Measurements from ENCODE around the gene TRIM25. TPM values are rescaled to one million over a fixed set of nuclear protein-coding genes. Genes with fewer than 3 reads are reported as not detected.

Gene TRIM25
- total RNA-seq, 3 donors from 2014 or later (not counting 1 experiment from before 2014, with no cell fraction given), result 50.4 to 100 (median 74.5) TPM

DNA sequence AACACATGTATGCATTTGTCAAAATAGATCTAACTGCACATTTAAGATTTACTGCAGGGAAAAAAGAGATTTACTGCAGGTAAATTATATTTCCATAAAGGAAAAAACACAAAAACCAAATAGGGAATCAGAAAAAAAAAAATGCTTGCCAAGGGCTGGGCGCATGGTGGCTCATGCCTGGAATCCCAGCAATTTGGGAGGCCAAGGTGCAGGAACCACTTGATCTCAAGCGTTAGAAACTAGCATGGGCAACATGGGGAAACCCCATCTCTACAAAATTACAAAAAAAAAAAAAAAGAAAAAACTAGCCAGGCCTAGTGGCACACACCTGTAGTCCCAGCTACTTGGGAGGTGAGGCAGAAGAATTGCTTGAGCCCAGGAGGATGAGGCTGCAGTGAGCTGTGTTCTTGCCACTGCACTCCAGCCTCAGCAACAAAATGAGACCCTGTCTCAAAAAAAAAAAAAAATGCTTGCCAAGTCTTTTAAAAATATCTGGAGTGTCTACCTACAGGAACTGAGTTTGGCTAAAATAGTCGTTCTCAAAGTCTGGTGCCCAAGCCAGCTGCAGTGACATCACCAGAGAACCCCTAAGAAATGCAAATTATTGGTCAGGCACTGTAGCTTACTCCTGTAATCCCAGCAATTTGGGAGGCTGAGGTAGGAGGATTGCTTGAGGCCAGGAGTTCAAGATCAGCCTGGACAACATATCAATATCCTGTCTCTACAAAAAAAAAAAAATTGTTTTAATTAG, 17.5 kb downstream of the TRIM25 start:
- no peak overlapping the region for H3K4me3 ChIP-seq (ENCODE audit: low read length)
- H3K27me3 ChIP-seq (ENCODE audit: control insufficient read depth, insufficient read depth, low read length), result no peaks in the 10 kb centered on the region
- intact Hi-C loops (cut with micrococcal nuclease), result no loop called here
- 67% methylated on average over 3 of the region's 3 CpGs for WGBS (ENCODE audit: insufficient coverage)
- no peaks in the 10 kb centered on the region for H3K27me3 Mint-ChIP-seq (ENCODE audit: low read depth in 2 of 2)
- peaks cover 5 to 32% of the 10 kb centered on the region in 2 donors for H3K4me1 Mint-ChIP-seq
- ATAC-seq, result no peak
- no peaks in the 10 kb centered on the region for H3K9me3 ChIP-seq (ENCODE audit: control insufficient read depth, insufficient read depth, low read length)
- peaks cover 84% of the 10 kb centered on the region for H3K36me3 ChIP-seq (ENCODE audit: control insufficient read depth, insufficient read depth, low read length)
- no peak overlapping the region for H3K27ac Mint-ChIP-seq
- DNase-seq, result no peak
- TF ChIP-seq, protein P1, sequence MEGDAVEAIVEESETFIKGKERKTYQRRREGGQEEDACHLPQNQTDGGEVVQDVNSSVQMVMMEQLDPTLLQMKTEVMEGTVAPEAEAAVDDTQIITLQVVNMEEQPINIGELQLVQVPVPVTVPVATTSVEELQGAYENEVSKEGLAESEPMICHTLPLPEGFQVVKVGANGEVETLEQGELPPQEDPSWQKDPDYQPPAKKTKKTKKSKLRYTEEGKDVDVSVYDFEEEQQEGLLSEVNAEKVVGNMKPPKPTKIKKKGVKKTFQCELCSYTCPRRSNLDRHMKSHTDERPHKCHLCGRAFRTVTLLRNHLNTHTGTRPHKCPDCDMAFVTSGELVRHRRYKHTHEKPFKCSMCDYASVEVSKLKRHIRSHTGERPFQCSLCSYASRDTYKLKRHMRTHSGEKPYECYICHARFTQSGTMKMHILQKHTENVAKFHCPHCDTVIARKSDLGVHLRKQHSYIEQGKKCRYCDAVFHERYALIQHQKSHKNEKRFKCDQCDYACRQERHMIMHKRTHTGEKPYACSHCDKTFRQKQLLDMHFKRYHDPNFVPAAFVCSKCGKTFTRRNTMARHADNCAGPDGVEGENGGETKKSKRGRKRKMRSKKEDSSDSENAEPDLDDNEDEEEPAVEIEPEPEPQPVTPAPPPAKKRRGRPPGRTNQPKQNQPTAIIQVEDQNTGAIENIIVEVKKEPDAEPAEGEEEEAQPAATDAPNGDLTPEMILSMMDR (IDR thresholded peaks at IDR 0.05), result no peak
- H3K4me3 Mint-ChIP-seq, result no peak overlapping the region
- H3K27ac ChIP-seq (ENCODE audit: low read length), result no peak overlapping the region
- H3K9me3 Mint-ChIP-seq, result no peaks in the 10 kb centered on the region
- H3K4me1 ChIP-seq (ENCODE audit: control insufficient read depth, insufficient read depth, low read length), result peaks cover 3% of the 10 kb centered on the region
- H3K36me3 Mint-ChIP-seq, result peaks cover 13% of the 10 kb centered on the region

DNA sequence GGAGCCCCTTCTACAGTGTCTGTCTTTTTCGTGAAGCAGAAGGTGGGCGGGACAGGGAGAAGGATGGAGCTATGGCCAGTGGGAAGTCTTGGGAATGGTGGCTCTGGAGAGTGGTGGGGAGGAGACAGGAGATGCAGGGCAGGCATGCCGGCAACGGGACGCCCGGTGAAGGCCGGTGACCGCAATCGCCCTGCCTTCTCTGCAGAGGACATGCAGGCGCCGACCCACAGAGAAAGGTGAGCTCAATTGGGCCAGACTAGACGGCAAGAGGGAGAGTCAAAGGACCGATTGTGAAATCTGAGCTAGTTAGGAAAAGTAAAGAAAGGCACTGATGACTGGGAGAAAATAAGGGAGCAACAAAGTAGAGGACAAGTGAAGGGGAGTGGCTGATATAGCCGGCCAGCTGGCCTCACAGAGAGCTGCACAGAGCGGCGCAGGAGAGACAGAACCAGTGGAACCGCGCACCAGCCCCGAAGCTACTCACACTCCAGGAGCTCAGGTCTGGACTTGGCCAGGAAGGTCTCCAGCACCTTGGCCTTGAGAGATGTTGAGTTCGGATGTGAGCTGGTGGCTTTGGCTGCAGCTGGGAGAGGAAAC, 18.9 kb downstream of the TRIM25 start:
- WGBS (ENCODE audit: insufficient coverage), result 97% methylated on average over 20 of the region's 20 CpGs
- peak overlapping the region in 1 of 2 donors; percentile 43 for H3K27ac Mint-ChIP-seq
- H3K4me3 Mint-ChIP-seq, result no peak overlapping the region
- intact Hi-C loops (cut with micrococcal nuclease), result no loop called here
- ATAC-seq (no peak), DNase-seq (no peak)
- H3K36me3 Mint-ChIP-seq, result peaks cover 13% of the 10 kb centered on the region
- no peaks in the 10 kb centered on the region for H3K9me3 Mint-ChIP-seq
- Histone ChIP-seq H3K36me3 (ENCODE audit: control insufficient read depth, insufficient read depth, low read length) (peaks cover 82% of the 10 kb centered on the region), H3K9me3 (ENCODE audit: control insufficient read depth, insufficient read depth, low read length) (no peaks in the 10 kb centered on the region), H3K4me3 (ENCODE audit: low read length) (no peak overlapping the region), H3K27ac (ENCODE audit: low read length) (no peak overlapping the region), H3K4me1 (ENCODE audit: control insufficient read depth, insufficient read depth, low read length) (peaks cover 3% of the 10 kb centered on the region), H3K27me3 (ENCODE audit: control insufficient read depth, insufficient read depth, low read length) (no peaks in the 10 kb centered on the region)
- peaks cover 5 to 23% of the 10 kb centered on the region in 2 donors for H3K4me1 Mint-ChIP-seq
- no peaks in the 10 kb centered on the region for H3K27me3 Mint-ChIP-seq (ENCODE audit: low read depth in 2 of 2)
- TF ChIP-seq, protein P1 (IDR thresholded peaks at IDR 0.05), result no peak

DNA sequence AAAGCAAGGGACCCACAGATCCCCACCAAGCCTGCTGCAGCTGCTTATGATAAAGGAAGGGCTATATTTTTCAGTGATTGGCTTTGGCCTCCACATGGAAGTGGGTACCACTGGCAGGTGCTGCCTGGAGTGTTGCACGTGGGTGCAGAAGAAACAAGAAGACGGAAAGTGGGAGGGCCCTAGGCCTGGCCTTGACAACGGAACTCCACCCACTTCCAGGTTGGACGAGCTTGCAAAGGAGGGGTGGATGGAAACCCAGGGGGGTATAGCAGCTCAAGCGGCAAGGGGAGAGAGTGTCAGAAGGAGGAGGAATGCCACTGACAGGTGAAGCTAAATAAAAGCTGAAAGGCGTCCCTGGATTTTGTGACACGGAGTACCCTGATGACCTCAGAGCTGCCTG, 20.3 kb downstream of the TRIM25 start:
- H3K27me3 ChIP-seq (ENCODE audit: control insufficient read depth, insufficient read depth, low read length), result no peaks in the 10 kb centered on the region
- no peak for DNase-seq
- no peak overlapping the region for H3K27ac ChIP-seq (ENCODE audit: low read length)
- TF ChIP-seq, protein P1 (IDR thresholded peaks at IDR 0.05), result no peak
- no peak overlapping the region for H3K4me3 ChIP-seq (ENCODE audit: low read length)
- Mint-ChIP-seq H3K9me3 (no peaks in the 10 kb centered on the region), H3K27me3 (ENCODE audit: low read depth in 2 of 2) (no peaks in the 10 kb centered on the region), H3K4me1 (peaks cover 5 to 23% of the 10 kb centered on the region in 2 donors), H3K27ac (no peak overlapping the region), H3K4me3 (no peak overlapping the region), H3K36me3 (peaks cover 7% of the 10 kb centered on the region)
- H3K9me3 ChIP-seq (ENCODE audit: control insufficient read depth, insufficient read depth, low read length), result peaks cover 3% of the 10 kb centered on the region
- no peak for ATAC-seq
- intact Hi-C loops (cut with micrococcal nuclease), result no loop called here
- peaks cover 72% of the 10 kb centered on the region for H3K36me3 ChIP-seq (ENCODE audit: control insufficient read depth, insufficient read depth, low read length)
- 92% methylated on average over 7 of the region's 7 CpGs for WGBS (ENCODE audit: insufficient coverage)
- H3K4me1 ChIP-seq (ENCODE audit: control insufficient read depth, insufficient read depth, low read length), result peaks cover 3% of the 10 kb centered on the region
